ENCODE results near the gene DAPK1.
"Not testable (repeated sequence)": the region's sequence is repeated elsewhere in the genome, so short reads cannot be mapped to it uniquely, and the experiment has no call there.

The DAPK1 gene

GRCh38 chr9:87722393-87723088 lies 224.9 kb downstream of the DAPK1 start:
- DNase-seq, result no peak

GRCh38 chr9:87725356-87725899 lies 227.8 kb downstream of the DAPK1 start:
- no peak for DNase-seq

- DNase-seq, result peak; percentile 40
Observed at GRCh38 chr9:87725900-87726709, 228.4 kb downstream of the DAPK1 start, which contains the start of gene CTSL. TSS of gene CTSL (plus strand) at chr9:87726119. CDS start at chr9:87727604, 1,485 bp downstream.

DNA sequence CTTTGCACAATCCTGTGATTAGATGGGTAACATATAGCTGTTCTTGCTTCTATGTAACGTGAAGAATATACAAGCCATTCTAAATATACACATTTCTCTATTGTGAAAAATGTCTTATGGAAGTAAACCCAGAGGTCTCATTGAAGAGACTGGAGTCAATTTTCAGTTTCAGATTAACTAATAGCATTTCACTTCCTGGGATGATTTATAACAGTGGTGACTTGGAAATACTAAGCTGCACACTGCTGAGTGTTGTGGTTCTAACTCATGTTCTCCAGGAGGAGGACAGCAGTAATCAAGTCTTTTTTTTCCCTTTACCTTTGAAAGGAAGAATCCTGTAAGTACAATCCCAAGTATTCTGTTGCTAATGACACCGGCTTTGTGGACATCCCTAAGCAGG lies 231.6 kb downstream of the DAPK1 start:
- no peak for DNase-seq

GRCh38 chr9:87731321-87731720 lies 233.7 kb downstream of the DAPK1 start:
- no peak for DNase-seq

- no peak for DNase-seq
Observed at GRCh38 chr9:87732344-87732743, 234.7 kb downstream of the DAPK1 start.

DNA sequence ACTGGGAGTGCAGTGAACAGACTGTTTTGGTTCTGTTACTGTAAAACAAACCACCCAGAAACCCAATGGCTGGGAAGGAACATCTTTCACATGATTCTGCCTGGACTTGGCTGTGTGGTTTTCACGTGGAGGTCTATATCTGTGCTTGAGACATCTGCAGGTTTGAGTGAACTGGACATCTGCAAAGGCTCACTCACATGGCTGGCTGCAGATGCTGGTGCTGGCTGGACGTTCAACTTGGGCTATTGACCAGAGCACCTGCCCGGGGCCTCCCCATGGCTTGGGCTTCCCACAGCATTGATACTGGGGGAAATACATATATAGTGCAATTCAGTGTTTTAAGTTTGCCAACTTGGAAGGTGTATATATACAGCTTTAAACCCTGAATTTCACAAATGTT lies 235.1 kb downstream of the DAPK1 start:
- DNase-seq, result no peak

DNA sequence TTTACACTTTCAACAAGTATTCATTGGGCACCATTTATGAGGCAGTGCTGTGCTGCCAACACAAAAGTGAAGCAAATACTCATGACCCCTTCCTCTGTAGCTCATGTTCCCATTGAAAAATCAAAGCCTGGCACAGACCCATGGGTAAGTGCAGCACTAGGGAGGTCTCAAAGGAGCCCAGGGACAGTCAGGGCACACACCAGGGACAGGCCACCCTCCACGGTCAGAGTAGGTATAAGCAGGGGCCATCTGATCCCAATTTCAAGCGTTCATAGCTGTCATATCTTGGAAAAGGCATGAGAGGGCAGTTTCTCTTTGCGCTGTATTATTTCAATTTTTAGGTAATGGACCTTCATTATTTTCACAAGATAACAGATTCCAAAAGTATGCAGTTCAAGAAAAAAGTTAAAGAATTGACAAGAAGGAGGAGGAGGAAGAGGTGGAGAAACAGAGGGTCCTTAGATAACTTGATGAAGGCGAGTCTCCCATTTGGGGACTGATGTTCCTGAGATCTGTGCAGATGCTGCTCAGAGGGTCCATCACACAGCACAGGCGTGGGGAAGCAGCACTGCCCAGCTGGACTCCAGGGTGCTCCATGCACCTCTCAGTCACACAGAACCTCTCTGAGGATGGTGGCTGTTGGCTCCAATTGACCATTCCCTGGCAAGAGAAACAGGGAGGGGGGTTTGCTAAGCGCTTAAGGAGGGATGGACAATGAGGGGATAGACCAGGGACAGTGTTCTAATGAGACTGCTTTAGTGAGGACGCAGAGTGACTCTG lies 235.8 kb downstream of the DAPK1 start:
- DNase-seq, result no peak

GRCh38 chr9:87734106-87734505 lies 236.4 kb downstream of the DAPK1 start:
- no peak for DNase-seq

DNA sequence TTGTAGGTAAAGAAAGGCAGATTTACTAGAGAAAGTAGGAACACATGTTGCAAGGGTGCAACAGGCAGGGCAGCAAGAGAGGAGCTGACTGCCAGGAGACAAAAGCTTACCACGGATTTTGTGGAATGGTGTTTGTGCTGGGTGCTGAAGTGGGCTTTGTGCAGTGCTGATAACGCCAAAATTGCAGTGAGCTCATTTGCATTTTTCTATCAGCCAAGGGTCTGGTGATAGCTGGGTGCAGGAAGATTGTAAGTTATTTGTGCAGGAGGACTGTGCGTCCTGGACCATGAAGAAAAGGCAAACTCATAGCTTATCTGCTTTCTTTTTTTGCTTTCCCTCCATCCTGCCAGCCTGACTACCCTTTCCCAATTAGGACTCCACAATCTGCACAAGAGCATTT lies 241.9 kb downstream of the DAPK1 start:
- no peak for DNase-seq

DNA sequence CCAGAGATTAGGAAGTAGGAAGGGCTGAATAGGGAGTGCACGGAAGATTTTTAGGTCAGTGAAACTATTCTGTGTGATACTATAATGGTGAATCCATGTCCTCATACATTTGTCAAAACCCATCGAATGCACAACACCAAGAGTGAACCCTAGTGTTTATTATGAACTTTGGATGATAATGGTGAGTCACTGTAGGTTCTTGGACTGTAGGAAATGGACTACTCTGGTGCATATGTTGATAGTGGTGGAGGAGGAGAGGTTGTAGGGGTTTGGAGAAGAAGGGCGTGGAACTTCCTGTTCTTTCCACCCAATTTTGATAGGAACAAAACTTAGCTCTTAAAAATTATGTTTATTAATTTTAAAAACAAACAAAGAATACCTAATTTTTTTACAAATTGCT lies 242.5 kb downstream of the DAPK1 start:
- no peak for DNase-seq

DNA sequence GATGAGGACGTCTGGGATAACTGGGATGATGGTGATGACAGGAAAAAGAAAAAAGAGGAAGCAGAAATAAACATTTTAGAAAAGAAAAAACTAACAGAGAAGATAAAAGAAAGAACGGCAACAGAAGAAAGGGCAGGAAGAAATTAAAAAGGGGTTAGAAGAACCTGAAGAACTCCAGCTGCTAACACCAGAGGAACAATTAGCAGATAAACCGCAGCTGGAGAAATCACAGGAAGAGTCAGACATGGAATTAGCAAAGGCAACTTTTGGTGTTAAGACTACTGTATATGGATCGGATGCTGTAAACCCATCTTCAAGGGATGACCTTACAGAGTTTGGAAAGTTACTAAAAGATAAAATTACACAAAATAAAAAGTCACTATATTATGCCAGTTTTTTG lies 243.7 kb downstream of the DAPK1 start:
- DNase-seq, result no peak

- no peak for DNase-seq
Observed at GRCh38 chr9:87741891-87742290, 244.2 kb downstream of the DAPK1 start.

- DNase-seq, result no peak
Observed at GRCh38 chr9:87742813-87743428, 245.3 kb downstream of the DAPK1 start.

DNA sequence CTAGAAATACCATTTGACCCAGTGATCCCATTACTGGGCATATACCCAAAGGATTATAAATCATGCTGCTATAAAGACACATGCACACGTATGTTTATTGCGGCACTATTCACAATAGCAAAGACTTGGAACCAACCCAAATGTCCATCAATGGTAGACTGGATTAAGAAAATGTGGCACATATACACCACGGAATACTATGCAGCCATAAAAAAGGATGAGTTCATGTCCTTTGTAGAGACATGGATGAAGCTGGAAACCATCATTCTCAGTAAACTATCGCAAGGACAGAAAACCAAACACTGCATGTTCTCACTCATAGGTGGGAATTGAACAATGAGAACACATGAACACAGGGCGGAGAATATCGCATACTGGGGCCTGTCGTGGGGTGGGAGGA lies 246.6 kb downstream of the DAPK1 start:
- not testable (repeated sequence) for DNase-seq

DNA sequence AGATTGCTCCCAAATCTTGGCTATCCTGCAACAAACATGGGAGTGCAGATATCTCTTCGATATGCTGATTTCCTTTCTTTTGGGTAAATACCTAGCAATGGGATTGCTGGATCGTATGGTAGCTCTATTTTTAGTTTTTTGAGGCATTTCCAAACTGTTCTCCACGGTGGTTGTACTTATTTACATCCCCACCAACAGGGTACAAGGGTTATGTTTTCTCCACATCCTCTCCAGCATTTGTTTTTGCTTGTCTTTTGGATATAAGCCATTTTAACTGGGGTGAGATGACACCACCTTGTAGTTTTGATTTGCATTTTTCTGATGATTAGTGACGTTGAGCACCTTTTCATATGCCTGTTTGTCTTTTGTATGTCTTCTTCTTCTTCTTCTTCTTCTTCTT lies 248.5 kb downstream of the DAPK1 start:
- DNase-seq, result no peak

DNA sequence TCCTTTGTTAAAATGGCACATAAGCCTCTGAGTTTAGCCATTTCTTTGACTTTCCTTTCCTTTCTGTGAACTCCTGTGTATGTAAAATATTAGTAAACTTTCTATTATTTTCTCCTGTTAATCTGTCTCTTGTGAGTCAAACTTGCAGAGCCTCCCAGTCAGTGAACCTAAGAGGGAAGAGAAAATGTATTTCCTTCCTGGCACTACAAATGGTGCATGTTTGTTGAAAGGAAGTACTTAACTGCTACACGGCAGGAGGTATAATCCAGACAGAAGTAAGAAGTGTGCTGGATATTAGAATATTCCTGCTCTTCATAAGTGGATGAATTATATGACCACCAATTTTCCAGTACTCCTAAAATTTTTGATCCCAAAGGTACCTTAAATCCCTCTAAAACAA lies 251.2 kb downstream of the DAPK1 start:
- DNase-seq, result no peak

GRCh38 chr9:87749335-87750035 lies 251.8 kb downstream of the DAPK1 start:
- DNase-seq, result no peak

- DNase-seq, result no peak
Observed at GRCh38 chr9:87750726-87751125, 253.1 kb downstream of the DAPK1 start.

- no peak for DNase-seq
Observed at GRCh38 chr9:87751423-87751822, 253.8 kb downstream of the DAPK1 start.

DNA sequence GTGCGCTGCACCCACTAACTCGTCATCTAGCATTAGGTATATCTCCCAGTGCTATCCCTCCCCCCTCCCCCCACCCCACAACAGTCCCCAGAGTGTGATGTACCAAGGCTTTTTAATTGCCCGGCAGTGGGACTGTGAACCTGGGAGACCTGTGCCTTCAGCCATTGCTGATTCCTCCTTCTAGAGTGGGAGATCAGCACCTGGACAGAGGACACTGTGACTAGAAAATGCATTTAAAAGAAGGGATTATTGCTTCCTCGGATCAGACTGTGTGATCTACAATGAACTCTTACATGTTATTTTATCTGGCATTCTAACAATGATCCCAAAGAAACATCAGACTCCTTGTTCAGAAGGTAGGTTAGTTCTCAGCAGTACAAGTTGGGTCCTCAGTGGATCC lies 254.2 kb downstream of the DAPK1 start:
- DNase-seq, result no peak

DNA sequence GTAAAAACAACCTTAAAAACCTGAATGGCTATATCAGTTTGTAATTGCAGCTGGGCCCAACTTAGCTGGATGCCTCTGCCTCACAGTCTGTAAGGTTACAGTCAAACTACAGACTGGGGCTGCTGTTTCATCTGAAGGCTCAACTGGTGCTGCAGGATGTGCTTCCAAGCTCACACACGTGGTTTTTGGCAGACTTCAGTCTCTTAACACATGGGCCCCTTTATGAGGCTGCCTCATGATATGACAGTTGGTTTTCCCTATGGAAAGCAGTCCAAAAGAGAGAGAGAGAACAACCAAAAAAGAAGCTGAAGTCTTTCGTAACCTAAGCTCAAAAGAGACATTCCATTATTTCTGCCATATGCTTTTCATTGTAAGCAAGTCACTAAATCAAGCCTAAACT lies 255.6 kb downstream of the DAPK1 start:
- DNase-seq, result no peak
